Forelimb muscle (tissue), 1 donor: Measurements from ENCODE around the gene GAREM1. TPM values are rescaled to one million over a fixed set of nuclear protein-coding genes. Genes with fewer than 3 reads are reported as not detected.
"Not testable (repeated sequence)": the region's sequence is repeated elsewhere in the genome, so short reads cannot be mapped to it uniquely, and the experiment has no call there.

Experiments
- DNase-seq: peaks from one replicate; pipeline ENCODE4 v3.0.0-alpha.2; 2013; ENCODE audit warnings: low read depth
- polyA plus RNA-seq: library from polyadenylated mRNA; unstranded; fragments of 120-200 nt; gene quantifications from one replicate; pipeline ENCODE4 v1.2.1, GENCODE V29; 2013; ENCODE audit not compliant: insufficient read length

The GAREM1 gene
- polyA plus RNA-seq, 1 donor, result 7.3 TPM

DNA sequence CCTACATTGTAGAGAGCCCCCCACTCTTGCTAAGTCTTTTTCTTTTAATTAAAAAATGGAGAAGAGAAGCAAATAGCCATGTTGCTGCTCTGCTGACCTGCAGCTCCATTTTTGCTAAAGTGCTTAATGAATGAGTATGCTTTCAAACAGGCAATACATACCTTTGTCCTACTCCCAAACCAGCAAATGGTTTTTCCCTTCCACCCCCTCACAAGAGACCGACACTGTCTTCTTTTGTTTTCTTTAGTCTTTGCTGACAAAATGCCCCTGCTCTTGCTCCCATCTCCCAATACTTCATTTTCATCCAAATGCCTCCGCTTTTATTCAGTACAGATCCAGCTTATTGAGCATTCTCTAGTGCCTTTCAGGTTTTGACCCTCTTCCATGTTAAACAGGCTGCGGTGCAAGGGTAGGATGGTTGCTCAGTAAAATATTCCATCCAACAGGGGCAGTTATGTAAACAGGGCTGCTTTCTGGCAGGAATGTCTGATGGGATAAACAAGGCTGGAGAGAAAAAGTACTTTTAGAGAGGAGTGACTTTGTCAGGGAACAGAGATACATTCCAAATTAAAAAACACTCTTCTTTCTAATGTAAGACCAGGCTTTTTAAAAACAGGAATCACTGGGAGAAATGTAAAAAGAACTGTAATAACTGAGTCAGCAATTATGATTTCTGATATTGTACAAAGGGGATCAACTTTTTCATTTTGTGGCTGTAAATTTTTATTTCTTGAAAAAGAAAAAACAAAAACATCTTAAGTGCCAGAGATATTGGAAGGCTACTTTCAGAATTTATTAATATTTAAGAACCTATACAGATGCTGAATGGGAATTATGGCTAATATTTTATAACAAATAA is 144.0 kb downstream of the GAREM1 start:
- no peak for DNase-seq

DNA sequence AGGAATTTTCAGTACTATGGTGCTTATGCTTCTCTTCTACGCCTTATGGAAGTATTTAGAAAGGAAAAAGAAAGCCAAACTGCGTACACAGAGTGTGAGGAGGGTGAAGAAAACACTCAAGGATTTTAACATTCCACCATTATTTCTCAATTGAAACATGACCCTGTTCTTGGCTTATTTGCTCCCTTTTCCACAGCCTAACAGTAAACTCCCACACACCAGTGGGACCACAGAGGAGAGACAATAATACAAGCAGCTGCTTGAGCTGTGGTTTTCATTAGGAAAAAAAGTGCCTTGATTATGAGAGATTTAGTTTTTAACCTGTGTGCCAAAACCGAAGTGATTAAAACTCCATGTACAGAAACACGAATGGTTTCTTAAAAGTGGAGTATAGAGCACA is 146.5 kb downstream of the GAREM1 start:
- DNase-seq, result peak; percentile 85

DNA sequence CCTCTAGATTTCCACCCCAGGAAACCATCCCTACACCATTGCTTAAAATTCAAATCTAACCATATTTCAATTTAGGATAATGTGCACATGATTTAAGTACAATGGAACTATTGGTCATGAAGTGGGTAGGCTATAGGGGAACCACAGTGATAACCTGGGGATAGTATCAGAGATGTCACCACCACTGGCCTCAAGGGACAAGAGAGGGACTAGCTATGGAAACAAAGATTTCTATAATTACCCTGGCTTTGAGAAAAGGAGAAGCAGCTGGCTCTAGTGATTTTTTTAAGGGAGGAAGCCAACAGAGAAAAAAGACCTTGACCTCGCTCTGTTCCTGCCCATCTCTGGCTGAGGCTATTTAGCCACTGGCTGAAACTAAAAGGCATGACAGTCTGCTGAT is 148.9 kb downstream of the GAREM1 start:
- no peak for DNase-seq

DNA sequence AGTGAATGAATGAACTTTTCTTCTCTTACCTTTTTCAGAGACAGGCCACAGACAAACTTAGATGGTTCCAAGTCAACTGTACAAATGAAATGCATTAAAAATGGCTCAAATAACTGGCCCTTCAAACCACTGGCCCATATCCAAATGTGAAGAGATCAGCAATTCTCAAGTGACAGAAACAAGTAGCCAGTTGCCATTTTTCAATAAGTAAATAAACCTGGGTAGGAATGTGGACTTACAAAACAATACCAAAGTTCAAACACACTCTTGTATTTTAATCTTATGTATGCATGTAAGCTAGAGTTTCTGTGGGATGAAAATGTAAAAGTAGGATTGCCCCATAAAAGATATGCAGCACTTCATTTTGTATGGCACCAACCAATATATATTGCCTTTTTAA is 151.6 kb downstream of the GAREM1 start:
- no peak for DNase-seq

DNA sequence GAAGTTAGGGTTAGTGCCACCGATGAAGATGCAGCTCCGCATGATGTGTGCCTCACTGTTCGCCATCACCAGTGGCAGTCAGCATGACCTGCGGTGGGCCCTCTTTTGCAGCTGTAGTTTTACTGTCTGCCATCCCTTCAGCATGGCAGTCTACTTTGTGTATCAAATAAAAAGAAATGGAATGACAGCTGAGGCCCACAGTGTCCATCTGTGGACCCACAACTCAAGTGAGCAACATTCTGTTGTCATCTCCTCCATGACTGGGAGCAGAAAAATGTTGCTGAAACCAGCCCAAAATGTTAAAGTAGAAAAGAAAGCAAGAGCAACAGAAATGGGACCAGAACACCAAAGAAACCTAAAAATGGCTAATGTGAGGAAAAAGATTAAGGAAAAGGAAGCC is 152.1 kb downstream of the GAREM1 start:
- no peak for DNase-seq

DNA sequence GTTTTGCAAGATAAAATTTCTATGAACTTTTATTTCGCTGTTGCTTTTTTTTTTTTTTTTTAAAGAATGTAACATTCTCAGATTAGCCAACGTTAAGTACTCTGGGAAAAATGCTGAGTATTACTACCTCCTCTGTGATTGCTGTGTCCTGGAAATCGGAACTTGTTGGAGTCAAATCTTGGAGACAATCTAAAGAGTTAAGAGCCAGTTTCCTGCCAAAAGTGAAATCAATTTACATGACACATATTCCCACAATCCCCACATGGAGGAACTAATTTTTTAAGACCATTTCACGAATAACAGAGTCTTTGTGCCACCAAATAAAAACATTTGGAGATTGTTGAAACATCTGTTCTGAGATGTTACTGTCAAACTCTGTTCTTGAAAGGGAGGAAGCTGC is 153.0 kb downstream of the GAREM1 start:
- DNase-seq, result no peak

DNA sequence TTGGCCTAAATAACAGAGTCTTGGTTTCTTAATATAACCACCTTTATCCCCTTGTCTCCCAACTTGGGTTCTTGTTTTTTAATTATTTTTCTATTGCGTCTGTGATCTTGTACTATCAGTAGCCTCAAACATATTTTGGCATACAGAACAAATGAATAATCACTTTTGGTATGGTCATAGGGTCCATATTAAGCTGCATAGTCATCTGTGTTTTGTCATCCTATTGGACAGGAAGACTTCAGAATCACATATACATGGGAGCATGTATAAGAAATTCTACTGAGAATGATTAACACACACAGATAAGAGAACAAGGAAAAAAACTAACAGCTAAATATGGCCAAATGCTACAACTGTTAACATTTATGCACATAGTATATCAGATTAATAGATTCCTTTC is 154.8 kb downstream of the GAREM1 start:
- no peak for DNase-seq

DNA sequence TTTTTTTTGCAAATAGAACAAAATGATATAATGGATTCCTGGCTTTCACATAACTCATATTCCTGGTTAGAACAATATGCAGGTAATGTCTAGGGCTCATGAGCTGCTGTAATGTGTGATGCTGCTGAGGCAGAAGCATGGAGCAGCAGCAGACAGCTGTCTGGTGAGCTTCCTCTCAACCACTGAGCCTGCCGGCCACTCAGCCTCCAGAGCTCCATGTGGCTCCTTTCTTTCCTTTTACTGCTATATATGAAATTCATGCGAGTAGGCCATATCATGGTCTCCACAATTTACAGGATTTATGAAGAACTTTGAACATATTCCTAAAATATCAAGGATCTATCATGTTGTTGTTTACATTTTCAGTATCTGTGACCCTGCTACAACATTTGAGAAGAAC is 159.9 kb downstream of the GAREM1 start:
- DNase-seq, result no peak

DNA sequence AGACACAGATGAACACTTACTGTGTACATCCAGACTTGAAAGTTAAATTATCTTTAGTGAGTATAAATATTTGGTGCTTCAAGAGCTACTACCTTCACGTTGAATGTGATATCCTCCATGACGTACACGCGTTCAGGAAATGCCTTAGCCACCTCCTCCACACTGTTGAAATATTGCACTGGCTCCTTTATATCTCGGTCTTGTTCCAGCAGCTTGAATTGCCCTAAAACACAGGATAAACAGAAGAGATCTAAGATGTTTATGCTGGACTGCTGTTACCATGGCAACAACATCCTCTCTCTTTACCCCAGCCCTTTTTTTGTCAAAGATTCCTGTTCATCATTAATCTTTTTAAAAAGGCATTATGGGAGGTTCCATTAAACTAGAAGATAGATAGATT is 160.6 kb downstream of the GAREM1 start:
- peak; percentile 62 for DNase-seq

DNA sequence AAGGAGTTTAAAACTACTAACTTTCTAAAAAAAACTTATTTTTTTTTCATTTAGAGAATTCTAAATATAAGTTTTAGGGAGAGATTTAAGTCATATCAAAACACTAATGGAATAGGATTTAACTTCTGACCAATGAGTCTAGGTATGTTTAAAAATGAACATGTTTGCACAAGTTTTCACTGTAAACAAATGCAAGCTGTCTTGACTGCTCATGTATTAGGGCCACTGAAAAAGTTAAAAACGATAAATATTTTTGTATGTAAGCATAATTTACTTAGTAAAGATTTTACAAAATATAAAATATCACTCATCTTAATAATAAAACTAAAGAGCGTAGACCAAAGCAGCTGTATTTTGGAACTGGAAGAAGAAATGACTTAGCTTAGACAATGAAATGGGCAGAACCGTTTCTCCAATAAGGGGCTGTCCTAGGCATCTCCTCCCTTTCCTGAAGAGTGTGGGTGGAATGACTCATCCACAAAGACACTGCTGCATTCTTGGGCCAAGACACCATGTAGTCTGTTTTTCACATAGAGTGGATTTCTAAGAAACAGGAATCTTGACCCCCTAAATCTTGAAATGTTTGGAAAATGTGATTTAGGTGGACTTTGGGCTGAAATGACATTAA is 162.1 kb downstream of the GAREM1 start:
- no peak for DNase-seq

DNA sequence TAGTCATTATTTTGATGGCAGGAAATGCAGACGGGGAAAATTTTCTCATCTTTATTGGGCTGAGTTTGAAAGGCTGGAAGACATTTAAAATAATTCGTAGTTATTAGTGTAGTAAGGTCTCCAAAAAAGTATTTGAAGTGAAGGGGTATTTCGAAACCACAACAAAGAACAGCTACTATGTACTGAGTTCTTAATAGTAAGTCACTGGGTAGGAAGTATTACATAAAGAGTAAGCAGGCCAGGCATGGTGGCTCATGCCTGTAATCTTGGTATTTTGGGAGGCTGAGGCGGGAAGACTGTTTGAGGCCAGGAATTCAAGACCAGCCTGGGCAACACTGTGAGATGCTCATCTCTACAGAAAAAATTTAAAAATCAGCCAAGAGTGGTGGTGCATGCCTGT is 167.3 kb downstream of the GAREM1 start:
- DNase-seq, result no peak

DNA sequence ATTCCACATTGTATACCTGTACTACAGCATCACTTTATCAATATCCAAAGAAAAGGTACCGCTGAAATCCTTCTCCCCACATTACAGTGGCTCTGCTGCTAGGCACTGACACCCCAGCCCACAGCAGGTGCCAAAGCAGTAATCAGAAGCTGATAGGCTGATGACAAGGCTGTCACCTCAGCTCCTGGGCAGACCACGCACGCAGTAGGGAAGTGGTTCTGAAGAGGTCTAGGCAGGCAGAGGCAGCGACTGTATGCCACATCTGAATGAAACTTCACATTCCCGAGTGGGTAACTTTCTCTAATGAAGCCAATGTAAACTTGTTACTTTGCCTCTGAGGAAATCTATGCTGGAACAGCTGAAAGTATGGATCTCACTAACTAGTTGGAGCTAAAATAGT is 167.9 kb downstream of the GAREM1 start:
- DNase-seq, result no peak

DNA sequence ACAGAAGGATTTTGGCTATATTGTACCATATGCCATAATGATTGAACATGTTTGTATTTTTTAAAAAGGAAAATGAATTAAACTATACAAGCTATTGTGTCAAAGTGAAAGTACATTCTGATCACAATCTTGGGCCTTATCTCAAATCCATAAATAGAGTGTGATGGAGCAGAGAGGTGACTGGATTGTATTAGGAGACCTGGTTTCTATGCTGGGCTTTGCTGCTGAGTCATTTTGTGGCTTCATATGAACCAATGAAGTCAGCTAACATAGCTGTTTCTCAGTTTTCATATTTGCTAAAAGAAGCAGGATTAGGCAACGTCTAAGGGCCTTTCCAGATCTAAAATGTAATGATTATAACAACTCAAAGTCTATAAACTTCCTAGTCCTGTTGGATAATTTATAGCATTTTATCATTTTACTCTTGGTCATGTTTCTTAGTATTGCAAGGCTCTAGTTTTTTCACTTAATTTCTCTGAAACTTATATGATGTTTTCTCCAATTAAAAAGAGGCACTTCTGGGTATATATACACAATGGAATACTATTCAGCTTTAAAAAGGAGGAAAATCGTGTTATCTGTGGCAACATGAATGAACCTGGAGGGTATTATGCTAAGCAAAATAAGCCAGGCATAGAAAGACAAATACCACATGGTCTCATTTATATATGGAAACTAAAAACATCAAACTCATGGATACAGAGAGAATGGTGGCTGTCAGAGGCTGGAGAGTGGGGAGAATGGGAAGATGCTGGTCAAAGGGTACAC is 168.5 kb downstream of the GAREM1 start:
- no peak for DNase-seq

DNA sequence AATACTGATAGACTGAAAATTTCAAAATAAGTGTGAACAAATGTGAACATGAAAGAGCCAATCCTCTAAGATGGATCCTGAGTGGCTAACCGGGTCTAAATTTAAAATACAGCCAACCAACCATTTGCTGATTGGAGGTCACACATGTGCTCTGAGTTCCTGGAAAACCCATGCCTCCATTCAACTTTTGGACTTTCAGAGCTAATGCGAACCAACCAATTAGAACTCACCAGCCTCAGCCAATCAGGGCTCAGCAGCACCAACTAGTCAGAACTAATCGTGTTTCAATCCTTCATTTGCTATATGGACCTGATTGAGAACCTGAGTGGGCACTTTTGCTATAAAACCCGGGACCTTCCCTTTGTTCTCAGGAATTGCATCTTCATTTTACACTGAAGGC is 169.3 kb downstream of the GAREM1 start:
- no peak for DNase-seq

DNA sequence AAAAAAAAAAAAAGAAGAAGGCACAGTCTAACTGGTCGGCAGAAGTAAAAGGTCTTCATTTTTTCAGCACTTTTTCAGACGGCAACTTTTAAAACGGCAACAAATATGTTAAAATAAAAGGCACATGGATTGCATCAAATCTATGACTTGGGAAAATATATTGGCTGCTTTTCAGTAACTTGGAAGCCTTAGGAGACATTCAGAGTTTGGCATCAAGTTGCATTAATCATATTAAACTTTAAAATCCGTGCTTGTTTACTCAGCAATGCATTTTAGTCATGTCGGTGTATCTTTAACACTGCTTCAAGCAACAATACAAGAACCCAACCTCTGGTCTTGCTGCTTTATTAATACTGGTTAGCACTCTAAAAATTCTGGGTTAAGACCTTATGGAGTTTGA is 169.8 kb downstream of the GAREM1 start:
- peak; percentile 62 for DNase-seq

DNA sequence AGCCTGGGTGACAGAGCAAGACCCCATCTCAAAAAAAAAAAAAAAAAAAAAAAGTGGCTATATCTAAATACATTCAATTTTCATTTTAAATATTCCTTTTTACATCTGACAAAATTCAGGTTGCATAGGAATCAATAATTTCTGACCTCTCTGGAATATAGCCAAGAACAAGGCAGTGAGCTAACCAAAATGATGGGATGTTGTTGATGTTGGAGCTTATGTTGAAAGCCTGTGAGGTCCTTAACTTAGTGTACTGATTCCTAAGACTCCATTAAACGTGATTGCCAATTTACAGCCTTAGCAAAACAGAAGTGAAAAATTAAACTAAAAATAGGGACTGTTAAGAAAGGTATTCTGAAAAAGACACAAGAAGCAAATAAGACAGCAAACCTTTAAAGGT is 171.2 kb downstream of the GAREM1 start:
- no peak for DNase-seq

DNA sequence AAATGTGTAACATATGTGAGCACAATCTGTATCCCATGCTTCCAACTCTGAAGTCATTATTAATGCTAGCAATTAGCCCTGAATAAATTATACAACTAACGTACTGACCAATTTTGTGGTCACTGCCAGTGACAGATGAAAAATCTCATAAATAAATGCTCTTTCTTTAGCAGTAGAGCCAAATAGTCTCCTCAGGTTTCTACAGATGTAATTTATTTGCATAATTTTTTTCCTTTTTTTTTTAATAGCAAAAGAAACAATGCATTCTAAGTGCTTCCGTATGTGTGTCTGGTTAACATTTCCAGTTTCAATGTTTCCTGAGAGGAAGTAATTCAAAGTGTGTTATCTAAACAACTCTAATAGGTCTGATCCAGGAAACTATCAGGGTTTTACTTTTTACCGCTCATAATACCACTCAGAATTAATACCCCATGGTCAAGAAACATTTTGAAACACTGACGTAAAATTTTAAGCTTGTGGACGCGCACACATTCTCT is 172.5 kb downstream of the GAREM1 start:
- DNase-seq, result no peak

DNA sequence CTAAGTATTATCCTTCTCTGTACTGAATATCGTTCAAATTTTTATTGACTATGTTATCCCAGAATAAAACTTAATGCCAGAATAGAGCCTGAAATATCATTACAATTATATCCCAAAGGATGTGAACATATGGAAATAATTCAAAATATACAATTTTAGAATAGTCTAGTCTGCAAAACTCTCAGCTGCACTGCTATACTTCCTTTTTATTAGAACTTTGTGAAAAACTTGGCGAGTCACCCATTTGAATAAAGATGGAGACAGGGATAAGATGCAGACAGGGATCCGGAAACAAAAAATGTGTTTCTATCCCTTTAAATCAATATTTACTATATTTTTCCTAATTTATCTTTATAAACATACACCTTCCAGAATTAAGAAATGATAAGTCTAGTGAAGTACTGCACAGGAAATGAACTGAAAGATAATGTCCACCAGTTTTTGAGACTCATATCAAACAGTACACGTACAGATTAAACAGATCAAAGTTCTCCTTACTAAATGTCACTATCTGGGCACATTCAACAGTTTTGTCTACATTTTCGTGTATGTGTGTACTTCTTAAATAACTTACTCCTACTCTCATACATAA is 173.0 kb downstream of the GAREM1 start:
- DNase-seq, result peak; percentile 81

DNA sequence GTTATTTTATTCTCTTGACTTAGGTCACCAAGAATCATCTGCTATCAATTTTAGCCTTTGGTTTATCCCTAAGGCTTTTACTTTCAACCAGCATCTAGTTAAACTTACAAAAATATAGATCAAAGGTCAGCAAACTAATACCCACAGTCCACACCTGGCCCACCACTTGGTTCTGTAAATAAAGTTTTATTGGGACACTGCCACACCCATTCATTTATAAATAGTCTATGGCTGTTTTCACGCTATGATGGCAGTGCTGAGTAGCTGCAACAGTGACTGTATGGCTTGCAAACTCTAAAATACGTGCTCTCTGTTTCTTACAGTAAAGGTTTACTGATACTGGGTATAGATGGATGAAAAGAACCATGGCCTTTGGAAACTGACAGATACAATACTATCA is 173.8 kb downstream of the GAREM1 start:
- no peak for DNase-seq

DNA sequence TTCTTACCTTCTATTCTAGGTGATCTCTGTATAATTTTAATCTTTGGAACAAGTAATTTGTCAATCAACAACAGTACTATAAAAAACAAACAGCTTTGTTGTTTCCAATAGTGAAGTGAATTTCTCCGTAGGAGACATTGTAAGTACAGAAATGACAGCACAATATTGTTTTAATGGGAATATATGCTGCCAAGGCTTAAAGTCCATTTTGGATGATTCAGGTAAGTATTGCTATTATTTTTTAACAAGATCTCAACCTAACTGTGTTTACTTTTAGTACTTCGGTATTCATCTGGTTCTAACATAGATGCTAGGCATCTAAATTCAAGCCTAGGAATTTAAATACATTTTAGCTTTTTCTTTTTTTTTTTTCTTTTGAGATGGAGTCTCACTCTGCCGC is 175.1 kb downstream of the GAREM1 start:
- no peak for DNase-seq

DNA sequence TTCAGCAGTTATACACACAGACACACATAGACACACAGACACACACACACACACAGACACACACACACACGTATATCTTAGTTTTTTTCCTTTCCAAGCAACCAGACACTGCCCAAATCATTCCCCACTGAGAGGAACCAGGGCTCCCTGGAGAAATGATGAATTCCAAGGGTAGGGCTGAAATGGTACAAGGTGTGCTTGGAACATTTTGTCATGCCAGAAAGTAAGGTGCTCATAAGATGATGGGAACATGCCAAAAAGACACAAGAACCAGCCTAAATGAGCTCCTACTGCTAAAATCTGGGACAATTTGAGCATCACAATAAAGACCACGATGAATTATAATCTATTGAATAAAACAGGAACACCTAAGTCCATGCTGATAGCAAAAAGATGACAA is 177.6 kb downstream of the GAREM1 start:
- DNase-seq, result no peak

DNA sequence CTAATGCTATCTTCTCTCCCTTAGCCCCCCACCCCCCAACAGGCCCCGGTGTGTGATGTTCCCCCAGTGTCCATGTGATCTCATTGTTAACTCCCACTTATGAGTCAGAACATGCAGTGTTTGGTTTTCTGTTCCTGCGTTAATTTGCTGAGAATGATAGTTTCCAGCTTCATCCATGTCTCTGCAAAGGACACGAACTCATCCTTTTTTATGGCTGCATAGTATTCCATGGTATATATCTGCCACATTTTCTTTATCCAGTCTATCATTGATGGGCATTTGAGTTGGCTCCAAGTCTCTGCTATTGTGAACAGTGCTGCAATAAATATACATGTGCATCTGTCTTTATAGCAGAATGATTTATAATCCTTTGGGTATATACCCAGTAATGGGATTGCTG is 179.1 kb downstream of the GAREM1 start:
- DNase-seq, result not testable (repeated sequence)
